Right lobe of liver (tissue), 4 donors: ENCODE measurements around the gene AKT1S1.

Experiments used
- CTCF ChIP-seq, 4 donors: fragments of 200-600 bp in 3 of 4; fragments of 450-650 bp in 1 of 4; IDR thresholded peaks; one replicate each; pipeline versions ENCODE4 v1.5.1 to v1.8.0; 2016 to 2022; ENCODE audit warnings: antibody characterized with exemption in 4 of 4, mild to moderate bottlenecking in 2 of 4
- POLR2A ChIP-seq: fragments of 450-650 bp; IDR thresholded peaks from one replicate; pipeline ENCODE4 v1.6.1; 2017; ENCODE audit warnings: antibody characterized with exemption, mild to moderate bottlenecking
- donor health status: DM: no; HTN: no; CAD: no.
- donor health status: DM: no; HTN: no; CAD: no.
- donor health status: DM: no; HTN: yes; CAD: no.

DNA sequence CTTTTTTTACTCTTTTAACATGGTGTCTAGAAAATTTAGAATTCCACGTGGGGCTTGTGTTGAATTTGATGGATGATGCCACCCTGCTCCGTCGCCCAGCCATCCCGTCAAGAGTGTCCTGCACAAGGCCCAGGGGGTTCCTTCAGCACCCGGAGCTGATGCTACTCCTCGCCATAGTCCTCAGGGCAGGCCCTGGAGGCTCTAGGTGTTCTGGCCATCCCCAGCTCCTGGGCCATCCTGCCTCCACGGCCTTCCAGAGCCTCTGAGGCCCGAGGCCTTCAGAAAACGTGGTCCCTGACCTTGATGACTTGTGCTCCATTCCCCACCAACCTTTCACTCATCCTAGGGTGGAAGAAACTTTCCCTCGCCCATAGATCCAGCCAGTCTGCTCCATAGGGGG, 3.3 kb downstream of the AKT1S1 start:
- TF ChIP-seq POLR2A (no peak), CTCF (IDR thresholded peaks at IDR 0.05) (no peak)
